ENCODE measurements around the gene GABRA6. TPM values are rescaled to one million over a fixed set of nuclear protein-coding genes. Genes with fewer than 3 reads are reported as not detected.

GABRA6 gene
- polyA plus RNA-seq, 2 of the 4 experiments (the other 2 are of a cell fraction), result not detected

- WGBS (ENCODE audit: missing lambda C conversion rate), result 8% methylated on average over 4 of the region's 4 CpGs
- no peak for FAIRE-seq
- POLR2A ChIA-PET, result no interaction called here
Measured at GRCh38 chr5:161697001-161697400, 11.5 kb downstream of the GABRA6 start.

GRCh38 chr5:161700065-161700464 is 14.5 kb downstream of the GABRA6 start:
- FAIRE-seq (no peak), DNase-seq (ENCODE audit: low read depth in 1 of 2, low spot score in 1 of 2) (no peak), ATAC-seq (no peak)
- H3K27ac ChIP-seq, result no peak overlapping the region
- no peak overlapping the region for H3K4me2 ChIP-seq
- H3K4me1 ChIP-seq, result no peaks in the 10 kb centered on the region
- H3K9me3 ChIP-seq, result no peaks in the 10 kb centered on the region
- ChIA-PET POLR2A (no interaction called here), CTCF (no interaction called here)
- TF ChIP-seq EHMT2 (IDR thresholded peaks at IDR 0.05; ENCODE audit: low read depth) (no peak), TFCP2L1 (CRISPR knock-in tag; IDR thresholded peaks at IDR 0.05) (no peak), TP53 (CRISPR knock-in tag; IDR thresholded peaks at IDR 0.05) (no peak), ELK1 (IDR thresholded peaks at IDR 0.05; ENCODE audit: low read depth, low read length) (no peak), JUN (IDR thresholded peaks at IDR 0.05) (no peak), E2F6 (IDR thresholded peaks at IDR 0.05; ENCODE audit: borderline replicate concordance, low read depth) (no peak), ZFP36 (IDR thresholded peaks at IDR 0.05; ENCODE audit: borderline replicate concordance, partially characterized antibody) (no peak), CEBPB (IDR thresholded peaks at IDR 0.05) (no peak), NR3C1 (IDR thresholded peaks at IDR 0.05) (no peak), KDM1A (IDR thresholded peaks at IDR 0.05; ENCODE audit: low read depth) (no peak), ATOH8 (CRISPR knock-in tag; IDR thresholded peaks at IDR 0.05; ENCODE audit: low read depth) (no peak), ESRRA (IDR thresholded peaks at IDR 0.05; ENCODE audit: borderline replicate concordance, low read length) (no peak), RCOR1 (IDR thresholded peaks at IDR 0.05; ENCODE audit: low read depth, low read length) (no peak)
- no peak overlapping the region for H3K4me3 ChIP-seq
- WGBS (ENCODE audit: missing lambda C conversion rate), result 17% methylated on average over 4 of the region's 4 CpGs

More at GRCh38 chr5:161697001-161697400, 11.5 kb downstream of the GABRA6 start:
- H3K4me3 ChIP-seq, result no peak overlapping the region
- ATAC-seq (no peak), DNase-seq (ENCODE audit: low read depth in 1 of 2, low spot score in 1 of 2) (no peak)
- no peaks in the 10 kb centered on the region for H3K4me1 ChIP-seq
- no peak overlapping the region for H3K4me2 ChIP-seq
- TF ChIP-seq HOXB13 (CRISPR knock-in tag; IDR thresholded peaks at IDR 0.05; ENCODE audit: low read depth) (no peak), JUNB (IDR thresholded peaks at IDR 0.05) (no peak), KDM1A (IDR thresholded peaks at IDR 0.05; ENCODE audit: low read depth) (no peak), POLR2A (IDR thresholded peaks at IDR 0.05; ENCODE audit: low read length) (no peak), ZFP36 (IDR thresholded peaks at IDR 0.05; ENCODE audit: borderline replicate concordance, partially characterized antibody) (no peak), JUN (IDR thresholded peaks at IDR 0.05) (no peak), PHF8 (IDR thresholded peaks at IDR 0.05; ENCODE audit: borderline replicate concordance, low read depth) (no peak), KDM5A (IDR thresholded peaks at IDR 0.05) (no peak), EP300 (IDR thresholded peaks at IDR 0.05) (no peak), HOXA7 (CRISPR knock-in tag; IDR thresholded peaks at IDR 0.05) (no peak), FOSL2 (IDR thresholded peaks at IDR 0.05) (no peak), FOSL2 (CRISPR knock-in tag; IDR thresholded peaks at IDR 0.05) (no peak), RARB (CRISPR knock-in tag; IDR thresholded peaks at IDR 0.05) (no peak), NPAS2 (CRISPR knock-in tag; IDR thresholded peaks at IDR 0.05; ENCODE audit: borderline replicate concordance) (no peak)
- H3K27ac ChIP-seq, result no peak overlapping the region
- CTCF ChIA-PET, result no interaction called here
- H3K9me3 ChIP-seq, result no peaks in the 10 kb centered on the region

GRCh38 chr5:161703528-161703927 is 18.0 kb downstream of the GABRA6 start:
- WGBS (ENCODE audit: missing lambda C conversion rate), result 3% methylated on average over 2 of the region's 2 CpGs
- no peaks in the 10 kb centered on the region for H3K4me1 ChIP-seq
- FAIRE-seq (no peak), DNase-seq (ENCODE audit: low read depth in 1 of 2, low spot score in 1 of 2) (no peak), ATAC-seq (no peak)
- no peak for TF ChIP-seq MAZ (IDR thresholded peaks at IDR 0.05; ENCODE audit: borderline replicate concordance, low read depth, low read length)
- peak; percentile 79 for TF ChIP-seq MAFK (IDR thresholded peaks at IDR 0.05; ENCODE audit: partially characterized antibody)
- ChIA-PET POLR2A (no interaction called here), CTCF (no interaction called here)
- H3K9me3 ChIP-seq, result no peaks in the 10 kb centered on the region
- H3K4me3 ChIP-seq, result no peak overlapping the region
- no peak overlapping the region for H3K4me2 ChIP-seq
- no peak overlapping the region for H3K27ac ChIP-seq
